AG09309 (cell line): ENCODE data around the gene OSBPL10.

Source experiments
- DNase-seq: peaks from one replicate; pipeline ENCODE4 v3.0.0-alpha.2; 2010; ENCODE audit warnings: low read depth
- H3K4me3 ChIP-seq: 2 replicates; pipeline ENCODE4 v1.5.1; 2011; ENCODE audit warnings: mild to moderate bottlenecking, low read depth, low read length, moderate library complexity; ENCODE audit not compliant: control insufficient read depth
- TF ChIP-seq, protein P1 (sequence below): IDR thresholded peaks from 2 replicates; pipeline ENCODE4 v1.5.1; 2011; ENCODE audit warnings: mild to moderate bottlenecking, low read depth, low read length, inconsistent platforms; ENCODE audit not compliant: insufficient read depth, control insufficient read depth; ENCODE audit errors: missing control alignments

OSBPL10 gene

DNA sequence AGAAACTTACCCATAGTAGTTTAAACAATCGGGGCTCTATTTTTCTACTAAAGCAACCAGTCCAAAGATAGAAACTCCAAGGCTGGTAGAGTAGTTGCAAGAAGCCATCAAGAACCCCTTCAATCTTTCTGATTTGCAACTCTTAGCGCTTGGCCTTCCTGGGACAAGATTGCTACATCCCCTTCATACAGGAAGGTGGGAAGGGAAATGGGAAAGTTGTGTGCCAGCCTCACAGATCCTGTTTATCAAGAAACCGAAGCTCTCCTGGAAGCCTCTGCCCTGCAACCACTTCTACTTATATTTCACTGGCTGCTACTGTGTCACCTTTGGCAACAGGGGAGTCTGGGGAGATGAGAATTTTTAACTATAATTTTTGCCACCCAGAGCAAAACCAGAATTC lies 46.2 kb downstream of the OSBPL10 start:
- H3K4me3 ChIP-seq = no peak overlapping the region
- DNase-seq = no peak
- TF ChIP-seq, protein P1, sequence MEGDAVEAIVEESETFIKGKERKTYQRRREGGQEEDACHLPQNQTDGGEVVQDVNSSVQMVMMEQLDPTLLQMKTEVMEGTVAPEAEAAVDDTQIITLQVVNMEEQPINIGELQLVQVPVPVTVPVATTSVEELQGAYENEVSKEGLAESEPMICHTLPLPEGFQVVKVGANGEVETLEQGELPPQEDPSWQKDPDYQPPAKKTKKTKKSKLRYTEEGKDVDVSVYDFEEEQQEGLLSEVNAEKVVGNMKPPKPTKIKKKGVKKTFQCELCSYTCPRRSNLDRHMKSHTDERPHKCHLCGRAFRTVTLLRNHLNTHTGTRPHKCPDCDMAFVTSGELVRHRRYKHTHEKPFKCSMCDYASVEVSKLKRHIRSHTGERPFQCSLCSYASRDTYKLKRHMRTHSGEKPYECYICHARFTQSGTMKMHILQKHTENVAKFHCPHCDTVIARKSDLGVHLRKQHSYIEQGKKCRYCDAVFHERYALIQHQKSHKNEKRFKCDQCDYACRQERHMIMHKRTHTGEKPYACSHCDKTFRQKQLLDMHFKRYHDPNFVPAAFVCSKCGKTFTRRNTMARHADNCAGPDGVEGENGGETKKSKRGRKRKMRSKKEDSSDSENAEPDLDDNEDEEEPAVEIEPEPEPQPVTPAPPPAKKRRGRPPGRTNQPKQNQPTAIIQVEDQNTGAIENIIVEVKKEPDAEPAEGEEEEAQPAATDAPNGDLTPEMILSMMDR = no peak

DNA sequence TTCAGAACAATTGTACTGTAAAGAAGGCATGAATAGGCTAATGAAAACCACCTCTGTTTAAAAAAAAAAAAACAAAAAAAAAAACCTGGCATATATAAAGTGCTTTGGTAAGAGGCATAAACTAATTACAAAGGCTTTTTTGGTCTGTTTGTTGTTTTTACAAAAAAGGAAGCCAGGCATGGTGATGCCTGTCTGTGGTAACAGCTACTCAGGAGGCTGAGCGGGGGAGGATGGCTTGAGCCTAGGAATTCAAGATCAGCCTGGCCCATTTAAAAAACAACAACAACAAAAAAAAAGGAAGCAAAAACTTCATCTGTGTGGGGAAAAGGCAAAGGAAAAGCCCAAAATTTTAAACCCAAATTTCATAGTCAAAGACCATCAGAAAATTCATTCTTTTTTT lies 47.0 kb downstream of the OSBPL10 start:
- TF ChIP-seq, protein P1 = no peak
- no peak for DNase-seq
- no peak overlapping the region for H3K4me3 ChIP-seq

DNA sequence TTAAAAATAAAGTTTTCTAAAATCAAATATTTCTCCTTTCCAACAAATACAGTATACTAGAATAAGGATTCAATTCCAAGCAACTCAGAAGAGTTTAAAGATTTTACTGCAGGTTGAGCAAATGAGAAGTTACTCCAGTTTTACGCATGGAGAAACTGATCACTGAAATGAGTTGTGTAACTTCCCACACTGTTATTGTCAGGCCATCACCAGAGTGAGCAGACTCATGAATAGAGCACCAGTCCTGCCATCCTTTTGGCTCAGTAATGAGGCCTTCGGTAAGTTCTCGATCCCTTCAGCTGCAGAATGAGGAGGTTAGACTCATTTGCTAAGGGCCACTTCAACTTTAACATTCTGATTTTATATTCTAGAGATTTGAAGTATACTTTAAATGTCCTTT lies 48.1 kb downstream of the OSBPL10 start:
- TF ChIP-seq, protein P1 = no peak
- no peak for DNase-seq
- H3K4me3 ChIP-seq = no peak overlapping the region

DNA sequence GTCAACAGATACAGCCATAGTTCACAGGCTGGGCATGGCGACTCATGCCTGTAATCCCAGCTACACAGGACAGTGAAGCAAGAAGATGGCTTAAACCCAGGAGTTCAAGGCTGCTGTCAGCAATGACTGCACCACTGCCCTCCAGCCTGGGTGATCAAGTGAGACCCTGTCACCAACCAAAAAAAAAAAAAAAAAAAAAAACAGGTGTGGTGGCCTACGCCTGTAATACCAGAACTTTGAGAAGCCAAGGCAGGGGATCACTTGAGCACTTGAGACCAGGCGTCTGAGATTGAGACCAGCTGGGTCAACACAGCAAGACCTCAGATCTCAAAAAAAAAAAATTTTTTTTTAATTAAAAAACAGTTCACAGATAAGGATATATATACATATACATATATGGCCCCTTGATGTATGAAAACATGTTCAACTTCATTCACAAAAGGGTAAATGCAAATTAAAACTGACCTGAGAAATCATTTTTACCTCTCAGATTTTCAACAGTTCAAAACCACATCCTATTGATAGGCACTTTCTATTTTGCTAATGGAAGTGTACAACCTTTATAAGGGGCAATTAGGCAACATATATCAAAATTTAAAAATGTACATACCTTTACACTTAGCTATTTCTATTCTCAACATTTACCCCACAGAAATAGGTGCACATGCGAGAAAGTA lies 51.1 kb downstream of the OSBPL10 start:
- TF ChIP-seq, protein P1 = no peak
- no peak overlapping the region for H3K4me3 ChIP-seq
- DNase-seq = no peak

DNA sequence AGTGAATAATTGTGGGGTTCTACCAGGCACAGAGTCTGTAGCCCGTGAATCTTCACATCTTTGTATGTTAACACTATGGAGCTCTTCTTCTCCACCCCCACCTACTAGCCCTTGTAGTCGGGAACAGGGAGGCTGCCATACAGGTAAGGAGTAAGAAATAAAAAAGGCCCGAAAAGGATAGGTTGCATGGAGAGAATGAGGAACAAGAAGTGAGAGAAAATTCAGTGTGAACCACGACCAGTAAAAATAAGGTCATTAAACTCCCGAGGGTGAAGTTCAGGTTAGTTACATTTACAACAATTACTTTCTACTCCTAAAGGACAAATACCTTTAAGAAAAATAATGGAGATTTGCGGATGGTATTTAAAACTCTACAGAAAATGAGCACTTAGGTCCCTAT lies 53.3 kb downstream of the OSBPL10 start:
- TF ChIP-seq, protein P1 = no peak
- DNase-seq = no peak
- H3K4me3 ChIP-seq = no peak overlapping the region

DNA sequence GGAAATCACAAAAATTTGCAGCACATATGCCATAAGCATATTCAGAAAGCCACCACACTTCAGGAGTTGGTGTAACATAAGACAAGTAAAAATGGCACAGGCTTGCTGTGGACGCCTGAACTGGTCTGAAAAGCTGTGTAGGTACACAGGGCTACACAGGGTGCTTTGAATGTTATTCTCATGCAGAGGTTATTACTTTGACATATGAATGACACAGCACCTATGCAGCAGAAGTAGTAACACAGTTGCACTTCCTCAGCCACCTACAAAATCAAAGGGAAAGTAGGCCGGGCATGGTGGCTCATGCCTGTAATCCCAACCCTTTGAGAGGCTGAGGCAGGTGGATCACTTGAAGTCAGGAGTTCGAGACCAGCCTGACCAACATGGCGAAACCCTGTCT lies 54.5 kb downstream of the OSBPL10 start:
- H3K4me3 ChIP-seq = no peak overlapping the region

More for the DNA sequence above, 54.5 kb downstream of the OSBPL10 start:
- TF ChIP-seq, protein P1 = no peak
- no peak for DNase-seq
